Heart left ventricle (tissue), 13 donors: ENCODE data around the gene PEX6.

Experiments used
- POLR2A ChIP-seq, 2 donors: fragments of 450-650 bp; IDR thresholded peaks; one replicate each; pipeline ENCODE4 v1.6.1; 2017; ENCODE audit warnings: antibody characterized with exemption in 2 of 2, mild to moderate bottlenecking in 2 of 2, moderate library complexity in 2 of 2
- TF ChIP-seq, protein P1 (sequence below), 12 donors: fragments of 200-600 bp; sonication (generic) in 4 of 12; IDR thresholded peaks; one replicate each; pipeline versions ENCODE4 v1.5.0 to v1.8.0; 2018 to 2022; ENCODE audit warnings: antibody characterized with exemption in 12 of 12, mild to moderate bottlenecking in 5 of 12
- donor health status: ischemic (EF 13 %, LVEDD 7.1; RV severe dilation, severe dysfunction).
- donor health status: DM: no; HTN: yes; CAD: no.
- donor health status: DM: no; HTN: no; CAD: no.
- donor health status: ischemic (EF 25% LVEDD 6.9; RV normal size, moderate dysfunction).
- donor health status: ischemic (EF 25% LVEDD 5.7; RV mildly dilated, moderate dysfunction).
- donor health status: ischemic (EF 35%, LVEDD 5.7; RV mildly dilated, moderate dysfunction).
- donor health status: nonischemic (EF 11% LVEDD 7.7; RV severe dilation, severe dysfunction).
- donor health status: DM: yes; HTN: yes; CAD: no.
- donor health status: PGD.
- donor health status: ischemic (EF 29% LVEDD 5.4; RV normal size, mild dysfunction).
- donor health status: nonischemic (EF 23%, LVEDD 6.1; RV moderate dilation, normal function).

DNA sequence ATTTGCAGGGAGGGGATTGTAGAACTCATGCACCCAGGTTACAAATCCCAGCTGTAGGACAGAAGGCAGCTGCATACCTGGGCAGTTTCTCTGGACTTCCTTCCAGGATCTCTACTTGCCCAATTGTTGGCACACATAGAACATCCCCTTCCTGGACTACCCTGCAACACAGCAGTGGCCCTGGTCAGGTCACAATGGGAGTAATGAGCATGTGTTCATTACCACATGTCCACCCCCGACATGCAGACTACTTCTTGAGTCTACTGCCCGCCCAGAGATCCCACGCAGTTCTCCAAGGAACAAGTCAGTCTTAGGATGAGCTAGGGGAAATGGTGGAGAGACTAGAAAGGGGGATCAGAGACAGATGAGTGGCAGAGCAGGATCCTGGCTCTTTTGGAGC is 5.1 kb downstream of the PEX6 start:
- no peak for TF ChIP-seq POLR2A (IDR thresholded peaks at IDR 0.05)
- TF ChIP-seq, protein P1, sequence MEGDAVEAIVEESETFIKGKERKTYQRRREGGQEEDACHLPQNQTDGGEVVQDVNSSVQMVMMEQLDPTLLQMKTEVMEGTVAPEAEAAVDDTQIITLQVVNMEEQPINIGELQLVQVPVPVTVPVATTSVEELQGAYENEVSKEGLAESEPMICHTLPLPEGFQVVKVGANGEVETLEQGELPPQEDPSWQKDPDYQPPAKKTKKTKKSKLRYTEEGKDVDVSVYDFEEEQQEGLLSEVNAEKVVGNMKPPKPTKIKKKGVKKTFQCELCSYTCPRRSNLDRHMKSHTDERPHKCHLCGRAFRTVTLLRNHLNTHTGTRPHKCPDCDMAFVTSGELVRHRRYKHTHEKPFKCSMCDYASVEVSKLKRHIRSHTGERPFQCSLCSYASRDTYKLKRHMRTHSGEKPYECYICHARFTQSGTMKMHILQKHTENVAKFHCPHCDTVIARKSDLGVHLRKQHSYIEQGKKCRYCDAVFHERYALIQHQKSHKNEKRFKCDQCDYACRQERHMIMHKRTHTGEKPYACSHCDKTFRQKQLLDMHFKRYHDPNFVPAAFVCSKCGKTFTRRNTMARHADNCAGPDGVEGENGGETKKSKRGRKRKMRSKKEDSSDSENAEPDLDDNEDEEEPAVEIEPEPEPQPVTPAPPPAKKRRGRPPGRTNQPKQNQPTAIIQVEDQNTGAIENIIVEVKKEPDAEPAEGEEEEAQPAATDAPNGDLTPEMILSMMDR (IDR thresholded peaks at IDR 0.05), result no peak
